Suprapubic skin (tissue), 4 donors: ENCODE results near the gene LDLRAD4.

ENCODE experiments used
- CTCF ChIP-seq, 2 donors: fragments of 200-600 bp in 1 of 2; fragments of 450-650 bp in 1 of 2; sonication (generic) in 1 of 2; IDR thresholded peaks; one replicate each; pipeline ENCODE4 v1.5.1; 2016 to 2019; ENCODE audit warnings: antibody characterized with exemption in 2 of 2, mild to moderate bottlenecking in 1 of 2, moderate library complexity in 1 of 2
- EP300 ChIP-seq: sonication (generic); formaldehyde crosslinking; IDR thresholded peaks from one replicate; pipeline ENCODE4 v1.6.1; 2017; ENCODE audit warnings: antibody characterized with exemption
- POLR2A ChIP-seq, 2 donors: fragments of 450-650 bp; IDR thresholded peaks; one replicate each; pipeline ENCODE4 v1.6.1; 2017; ENCODE audit warnings: antibody characterized with exemption in 2 of 2, mild to moderate bottlenecking in 2 of 2, moderate library complexity in 2 of 2
- POLR2AphosphoS5 ChIP-seq, 3 donors: sonication (generic); formaldehyde crosslinking; IDR thresholded peaks; one replicate each; pipeline ENCODE4 v1.6.1; 2017; ENCODE audit warnings: antibody characterized with exemption in 3 of 3

- TF ChIP-seq EP300 (no peak), CTCF (IDR thresholded peaks at IDR 0.05) (no peak), POLR2A (IDR thresholded peaks at IDR 0.05) (no peak), POLR2AphosphoS5 (IDR thresholded peaks at IDR 0.05) (no peak)
These were observed 454.1 kb downstream of the LDLRAD4 start for GRCh38 chr18:13672657-13673056.
